OCI-M2 (cell line): ENCODE measurements around the gene MXRA5.
"Not testable (repeated sequence)": the region's sequence is repeated elsewhere in the genome, so short reads cannot be mapped to it uniquely, and the experiment has no call there.

Experiments
- DNase-seq: peaks from one replicate; lab custom pipeline; 2025; ENCODE audit not compliant: unreplicated experiment; lab: John Stamatoyannopoulos, UW

MXRA5 gene

GRCh38 chrX:3345281-3346191 is 916 bp downstream of the MXRA5 start:
- DNase-seq, result no peak

- not testable (repeated sequence) for DNase-seq
These were observed 2.9 kb downstream of the MXRA5 start for GRCh38 chrX:3343569-3343968.

- DNase-seq, result no peak
These were observed 6.4 kb downstream of the MXRA5 start for GRCh38 chrX:3340016-3340415.

- DNase-seq, result no peak
These were observed 19.8 kb downstream of the MXRA5 start for GRCh38 chrX:3326681-3327080.

- no peak for DNase-seq
These were observed 25.9 kb downstream of the MXRA5 start for GRCh38 chrX:3320471-3321046.

GRCh38 chrX:3317191-3317718 is 29.2 kb downstream of the MXRA5 start:
- DNase-seq, result no peak

- DNase-seq, result no peak
These were observed 34.3 kb downstream of the MXRA5 start for GRCh38 chrX:3312109-3312508.

- DNase-seq, result no peak
These were observed 38.6 kb downstream of the MXRA5 start for GRCh38 chrX:3307881-3308280.

GRCh38 chrX:3299636-3300035 is 46.8 kb downstream of the MXRA5 start:
- no peak for DNase-seq

- DNase-seq, result no peak
These were observed 50.7 kb downstream of the MXRA5 start for GRCh38 chrX:3295731-3296130.

GRCh38 chrX:3293251-3293650 is 53.2 kb downstream of the MXRA5 start:
- no peak for DNase-seq

- DNase-seq, result no peak
These were observed 55.9 kb downstream of the MXRA5 start for GRCh38 chrX:3290561-3290960.

GRCh38 chrX:3286196-3286945 is 60.1 kb downstream of the MXRA5 start:
- no peak for DNase-seq

GRCh38 chrX:3280706-3281105 is 65.7 kb downstream of the MXRA5 start:
- DNase-seq, result no peak

- not testable (repeated sequence) for DNase-seq
These were observed 72.8 kb downstream of the MXRA5 start for GRCh38 chrX:3273668-3274067.

- DNase-seq, result no peak
These were observed 74.6 kb downstream of the MXRA5 start for GRCh38 chrX:3271834-3272186.

- no peak for DNase-seq
These were observed 75.1 kb downstream of the MXRA5 start for GRCh38 chrX:3271183-3271833.

GRCh38 chrX:3268829-3269228 is 77.6 kb downstream of the MXRA5 start:
- no peak for DNase-seq

- DNase-seq, result no peak
These were observed 82.7 kb downstream of the MXRA5 start for GRCh38 chrX:3263681-3264126.

GRCh38 chrX:3262901-3263300 is 83.6 kb downstream of the MXRA5 start:
- no peak for DNase-seq
